Glutamatergic neuron (in vitro differentiated cells): Measurements from ENCODE around the gene TMEM132E. TPM values are rescaled to one million over a fixed set of nuclear protein-coding genes. Genes with fewer than 3 reads are reported as not detected.

Experiments
- DNase-seq: peaks from one replicate; pipeline ENCODE4 v3.0.0; 2022
- H3K27ac Mint-ChIP-seq: one replicate; pipeline ENCODE4 v1.8.0; 2020; ENCODE audit warnings: mild to moderate bottlenecking, mixed read lengths, inconsistent platforms; ENCODE audit not compliant: unreplicated experiment
- H3K27me3 Mint-ChIP-seq: one replicate; pipeline ENCODE4 v1.8.0; 2020; ENCODE audit warnings: mild to moderate bottlenecking, moderate library complexity, mixed read lengths, inconsistent platforms; ENCODE audit not compliant: unreplicated experiment
- H3K36me3 Mint-ChIP-seq: one replicate; pipeline ENCODE4 v1.8.0; 2020; ENCODE audit warnings: mild to moderate bottlenecking, mixed read lengths, inconsistent platforms; ENCODE audit not compliant: unreplicated experiment
- H3K4me1 Mint-ChIP-seq: one replicate; pipeline ENCODE4 v1.8.0; 2020; ENCODE audit warnings: mild to moderate bottlenecking, low read depth, mixed read lengths, inconsistent platforms; ENCODE audit not compliant: unreplicated experiment
- H3K4me3 Mint-ChIP-seq: one replicate; pipeline ENCODE4 v1.8.0; 2020; ENCODE audit warnings: mild to moderate bottlenecking, mixed read lengths, inconsistent platforms; ENCODE audit not compliant: unreplicated experiment
- H3K9me3 Mint-ChIP-seq: one replicate; pipeline ENCODE4 v1.8.0; 2020; ENCODE audit warnings: mild to moderate bottlenecking, moderate library complexity, mixed read lengths, inconsistent platforms; ENCODE audit not compliant: unreplicated experiment
- total RNA-seq: library from RNA; stranded (reverse); fragmentation: NEBNext Ultra II Directional; extraction: Animal tissue kit (Norgen Biotek cat#: 25700); gene quantifications from one replicate; pipeline ENCODE4 v1.2.1, GENCODE V29; 2021; ENCODE audit not compliant: unreplicated experiment
- TF ChIP-seq, protein P1 (sequence below): fragments of 200-600 bp; sonication (generic); IDR thresholded peaks from one replicate; pipeline ENCODE4 v1.5.0; 2021; ENCODE audit not compliant: partially characterized antibody, unreplicated experiment

Gene TMEM132E
- total RNA-seq, 1 donor from 2014 or later = 93.6 TPM

GRCh38 chr17:34651402-34651811 lies 72.0 kb downstream of the TMEM132E start:
- TF ChIP-seq, protein P1, sequence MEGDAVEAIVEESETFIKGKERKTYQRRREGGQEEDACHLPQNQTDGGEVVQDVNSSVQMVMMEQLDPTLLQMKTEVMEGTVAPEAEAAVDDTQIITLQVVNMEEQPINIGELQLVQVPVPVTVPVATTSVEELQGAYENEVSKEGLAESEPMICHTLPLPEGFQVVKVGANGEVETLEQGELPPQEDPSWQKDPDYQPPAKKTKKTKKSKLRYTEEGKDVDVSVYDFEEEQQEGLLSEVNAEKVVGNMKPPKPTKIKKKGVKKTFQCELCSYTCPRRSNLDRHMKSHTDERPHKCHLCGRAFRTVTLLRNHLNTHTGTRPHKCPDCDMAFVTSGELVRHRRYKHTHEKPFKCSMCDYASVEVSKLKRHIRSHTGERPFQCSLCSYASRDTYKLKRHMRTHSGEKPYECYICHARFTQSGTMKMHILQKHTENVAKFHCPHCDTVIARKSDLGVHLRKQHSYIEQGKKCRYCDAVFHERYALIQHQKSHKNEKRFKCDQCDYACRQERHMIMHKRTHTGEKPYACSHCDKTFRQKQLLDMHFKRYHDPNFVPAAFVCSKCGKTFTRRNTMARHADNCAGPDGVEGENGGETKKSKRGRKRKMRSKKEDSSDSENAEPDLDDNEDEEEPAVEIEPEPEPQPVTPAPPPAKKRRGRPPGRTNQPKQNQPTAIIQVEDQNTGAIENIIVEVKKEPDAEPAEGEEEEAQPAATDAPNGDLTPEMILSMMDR = no peak
- H3K4me1 Mint-ChIP-seq = peaks cover 18% of the 10 kb centered on the region
- peaks cover 3% of the 10 kb centered on the region for H3K9me3 Mint-ChIP-seq
- H3K36me3 Mint-ChIP-seq = no peaks in the 10 kb centered on the region
- DNase-seq = no peak
- peaks cover 10% of the 10 kb centered on the region for H3K27me3 Mint-ChIP-seq
- H3K4me3 Mint-ChIP-seq = no peak overlapping the region
- H3K27ac Mint-ChIP-seq = no peak overlapping the region

DNA sequence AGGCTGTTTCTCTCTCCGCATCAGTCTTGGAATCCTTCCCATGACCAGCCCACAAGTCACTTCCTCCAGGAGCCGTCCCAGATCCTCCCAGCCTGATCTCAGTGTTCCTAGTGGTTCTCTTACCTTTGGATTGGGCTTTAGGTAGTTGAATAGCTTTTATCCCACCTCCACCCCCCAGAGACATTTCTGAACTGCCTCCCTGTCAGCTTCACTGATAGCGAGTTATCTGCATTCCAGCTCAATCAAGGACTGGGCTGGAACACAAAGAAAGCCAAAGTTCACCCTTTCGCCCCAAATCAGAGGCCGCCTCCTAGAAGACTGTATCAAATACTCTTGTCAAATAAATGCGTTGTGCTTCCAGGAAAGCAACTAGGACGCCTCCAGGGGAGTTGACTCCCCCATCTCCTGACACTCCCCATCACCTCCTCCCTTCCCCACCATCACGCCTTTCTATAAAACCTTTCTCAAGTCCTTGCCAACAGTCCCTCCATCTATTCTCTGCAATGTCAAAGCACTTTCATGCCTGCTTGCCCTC lies 72.7 kb downstream of the TMEM132E start:
- Mint-ChIP-seq H3K27me3 (peaks cover 7% of the 10 kb centered on the region), H3K27ac (peak overlapping the region; percentile 75), H3K4me3 (no peak overlapping the region), H3K36me3 (no peaks in the 10 kb centered on the region), H3K4me1 (peaks cover 16% of the 10 kb centered on the region), H3K9me3 (peaks cover 2% of the 10 kb centered on the region)
- TF ChIP-seq, protein P1 = no peak
- no peak for DNase-seq

DNA sequence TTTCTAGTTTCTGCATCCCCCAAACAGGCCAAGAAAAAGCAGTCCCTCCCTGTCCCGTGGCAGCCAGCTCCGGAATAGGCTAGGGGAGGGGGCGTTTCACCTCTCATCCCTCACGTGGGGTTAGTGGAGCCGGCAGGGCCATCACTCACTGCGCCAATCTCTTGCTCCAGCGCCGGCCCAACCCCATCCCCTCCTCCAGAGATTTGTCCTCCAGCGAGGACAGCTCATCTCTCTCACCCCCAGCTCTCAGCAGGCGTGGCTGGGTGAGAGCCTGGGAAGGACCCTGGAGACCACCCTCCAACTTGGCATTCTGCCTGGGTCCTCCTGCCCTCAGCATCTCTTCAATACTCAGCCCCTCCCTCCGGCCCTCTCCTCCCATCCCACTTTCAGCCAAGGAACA lies 74.1 kb downstream of the TMEM132E start:
- TF ChIP-seq, protein P1 = no peak
- H3K36me3 Mint-ChIP-seq = no peaks in the 10 kb centered on the region
- no peak for DNase-seq

DNA sequence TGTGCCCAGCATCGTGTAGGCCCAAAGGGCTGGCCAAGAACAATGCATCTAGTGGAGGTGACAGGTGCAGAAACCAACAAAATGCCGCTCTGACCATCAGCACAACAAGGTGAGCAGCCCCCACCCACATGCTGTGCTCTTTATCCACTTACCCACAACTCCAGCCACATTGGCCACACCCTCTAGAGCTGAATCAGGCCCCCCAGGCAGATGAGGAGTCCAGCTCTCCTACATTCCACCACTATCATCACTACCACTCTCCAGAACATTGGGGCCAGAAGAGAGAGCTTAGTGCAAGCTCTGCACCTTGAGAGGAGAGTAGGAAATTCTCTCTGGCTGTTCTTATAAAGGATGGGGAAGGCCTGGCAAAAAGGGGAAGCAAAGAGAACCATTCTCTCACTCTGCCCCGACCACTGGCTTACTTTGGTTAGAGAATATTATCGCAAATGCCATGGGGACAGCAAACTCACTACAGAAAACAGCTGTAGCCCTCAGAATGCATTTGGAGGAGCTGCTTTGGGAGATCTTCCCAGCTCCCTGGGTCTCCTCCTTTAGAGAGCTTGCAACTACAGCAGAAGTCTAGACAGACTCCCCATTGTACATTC lies 75.0 kb downstream of the TMEM132E start:
- Mint-ChIP-seq H3K27ac (no peak overlapping the region), H3K9me3 (peaks cover 2% of the 10 kb centered on the region), H3K4me1 (peaks cover 16% of the 10 kb centered on the region), H3K27me3 (peaks cover 5% of the 10 kb centered on the region), H3K36me3 (no peaks in the 10 kb centered on the region), H3K4me3 (no peak overlapping the region)
- TF ChIP-seq, protein P1 = no peak
- DNase-seq = no peak

More for the DNA sequence above, 74.1 kb downstream of the TMEM132E start:
- Mint-ChIP-seq H3K9me3 (peaks cover 2% of the 10 kb centered on the region), H3K27me3 (peaks cover 7% of the 10 kb centered on the region), H3K27ac (no peak overlapping the region), H3K4me3 (no peak overlapping the region), H3K4me1 (peaks cover 16% of the 10 kb centered on the region)

- TF ChIP-seq, protein P1 = no peak
- Mint-ChIP-seq H3K36me3 (no peaks in the 10 kb centered on the region), H3K4me3 (no peak overlapping the region), H3K27me3 (peaks cover 5% of the 10 kb centered on the region), H3K4me1 (peaks cover 16% of the 10 kb centered on the region), H3K27ac (no peak overlapping the region), H3K9me3 (peaks cover 2% of the 10 kb centered on the region)
- no peak for DNase-seq
Measured at GRCh38 chr17:34654881-34655276, 75.5 kb downstream of the TMEM132E start.
